ENCODE measurements around the gene CACUL1.

- TF ChIP-seq, protein P1, sequence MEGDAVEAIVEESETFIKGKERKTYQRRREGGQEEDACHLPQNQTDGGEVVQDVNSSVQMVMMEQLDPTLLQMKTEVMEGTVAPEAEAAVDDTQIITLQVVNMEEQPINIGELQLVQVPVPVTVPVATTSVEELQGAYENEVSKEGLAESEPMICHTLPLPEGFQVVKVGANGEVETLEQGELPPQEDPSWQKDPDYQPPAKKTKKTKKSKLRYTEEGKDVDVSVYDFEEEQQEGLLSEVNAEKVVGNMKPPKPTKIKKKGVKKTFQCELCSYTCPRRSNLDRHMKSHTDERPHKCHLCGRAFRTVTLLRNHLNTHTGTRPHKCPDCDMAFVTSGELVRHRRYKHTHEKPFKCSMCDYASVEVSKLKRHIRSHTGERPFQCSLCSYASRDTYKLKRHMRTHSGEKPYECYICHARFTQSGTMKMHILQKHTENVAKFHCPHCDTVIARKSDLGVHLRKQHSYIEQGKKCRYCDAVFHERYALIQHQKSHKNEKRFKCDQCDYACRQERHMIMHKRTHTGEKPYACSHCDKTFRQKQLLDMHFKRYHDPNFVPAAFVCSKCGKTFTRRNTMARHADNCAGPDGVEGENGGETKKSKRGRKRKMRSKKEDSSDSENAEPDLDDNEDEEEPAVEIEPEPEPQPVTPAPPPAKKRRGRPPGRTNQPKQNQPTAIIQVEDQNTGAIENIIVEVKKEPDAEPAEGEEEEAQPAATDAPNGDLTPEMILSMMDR (conservative IDR thresholded peaks at IDR 0.05; ENCODE audit: low read length), result no peak
- no peak for TF ChIP-seq EZH2phosphoT487 (IDR thresholded peaks at IDR 0.05; ENCODE audit: borderline replicate concordance, low read depth, low read length)
Measured at GRCh38 chr10:118704711-118705110, 50.1 kb downstream of the CACUL1 start.
